ENCODE data around the gene HOXA6.

Gene HOXA6

DNA sequence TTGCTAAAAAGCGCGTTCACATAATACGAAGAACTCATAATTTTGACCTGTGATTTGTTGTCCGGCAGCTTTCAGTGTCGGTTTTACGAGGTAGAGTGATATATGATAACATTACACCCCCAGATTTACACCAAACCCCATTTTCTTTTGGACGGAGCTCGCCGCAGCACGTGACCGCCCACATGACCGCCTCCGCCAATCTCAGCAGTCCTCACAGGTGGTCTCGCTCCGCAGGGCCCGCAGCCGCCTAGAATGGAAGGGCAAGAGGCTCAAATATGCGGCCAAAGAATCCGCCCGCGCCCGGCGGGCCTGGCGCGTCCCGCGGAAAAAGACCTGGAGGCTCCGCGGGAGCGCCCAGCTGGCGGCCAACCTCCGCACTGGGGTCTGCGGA lies 8.9 kb upstream of the HOXA6 start, which contains the start of gene HOXA7:
HOXA7 (minus strand) TSS at position 168 of the 391 bp plus-strand sequence; CDS start at position 38, 130 bp downstream.
- DNase-seq, result no peak
- no peak for ATAC-seq (replicated peaks)
- Mint-ChIP-seq H3K27ac (peak within 1 kb of the TSS; percentile 91), H3K27me3 (peaks cover 68 to 87% of the 10 kb centered on the region in 2 donors), H3K4me1 (peaks cover 32 to 69% of the 10 kb centered on the region in 2 donors), H3K4me3 (peak within 1 kb of the TSS; percentile 56 to 68), H3K36me3 (peaks cover 2 to 19% of the 10 kb centered on the region in 2 donors), H3K9me3 (peaks cover 3 to 4% of the 10 kb centered on the region in 2 donors)

DNA sequence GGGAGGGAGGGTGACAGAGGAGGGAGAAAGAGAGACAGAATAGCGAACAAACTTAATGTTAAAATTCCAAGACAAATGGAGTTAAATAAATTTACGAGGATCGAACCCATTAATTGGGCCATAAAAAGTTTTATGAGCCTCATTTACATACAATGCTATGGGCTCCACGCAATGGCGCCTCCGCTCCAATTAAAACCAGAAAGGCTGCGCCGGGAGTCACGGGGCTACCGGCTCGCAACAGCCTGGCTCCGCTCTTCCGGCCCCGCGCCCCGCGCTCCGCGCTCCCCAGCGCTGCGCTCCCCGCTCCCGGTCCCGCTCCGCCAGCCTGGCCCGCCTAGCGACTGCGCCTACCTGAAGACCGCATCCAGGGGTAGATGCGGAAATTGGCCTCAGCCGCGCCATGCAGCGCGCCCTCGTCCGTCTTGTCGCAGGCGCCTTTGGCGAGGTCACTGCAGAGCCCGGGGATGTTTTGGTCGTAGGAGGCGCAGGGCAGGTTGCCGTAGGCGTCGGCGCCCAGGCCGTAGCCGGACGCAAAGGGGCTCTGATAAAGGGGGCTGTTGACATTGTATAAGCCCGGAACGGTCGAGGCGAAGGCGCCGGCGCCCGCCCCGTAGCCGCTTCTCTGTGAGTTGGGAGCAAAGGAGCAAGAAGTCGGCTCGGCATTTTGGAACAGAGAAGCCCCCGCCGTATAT lies 8.4 kb upstream of the HOXA6 start:
- no peak for DNase-seq
- Mint-ChIP-seq H3K4me3 (peak overlapping the region; percentile 51 to 68), H3K36me3 (peaks cover 2 to 19% of the 10 kb centered on the region in 2 donors), H3K27me3 (peaks cover 71 to 87% of the 10 kb centered on the region in 2 donors), H3K9me3 (peaks cover 3 to 4% of the 10 kb centered on the region in 2 donors), H3K4me1 (peaks cover 34 to 71% of the 10 kb centered on the region in 2 donors), H3K27ac (peak overlapping the region; percentile 84)
- ATAC-seq (replicated peaks), result no peak

DNA sequence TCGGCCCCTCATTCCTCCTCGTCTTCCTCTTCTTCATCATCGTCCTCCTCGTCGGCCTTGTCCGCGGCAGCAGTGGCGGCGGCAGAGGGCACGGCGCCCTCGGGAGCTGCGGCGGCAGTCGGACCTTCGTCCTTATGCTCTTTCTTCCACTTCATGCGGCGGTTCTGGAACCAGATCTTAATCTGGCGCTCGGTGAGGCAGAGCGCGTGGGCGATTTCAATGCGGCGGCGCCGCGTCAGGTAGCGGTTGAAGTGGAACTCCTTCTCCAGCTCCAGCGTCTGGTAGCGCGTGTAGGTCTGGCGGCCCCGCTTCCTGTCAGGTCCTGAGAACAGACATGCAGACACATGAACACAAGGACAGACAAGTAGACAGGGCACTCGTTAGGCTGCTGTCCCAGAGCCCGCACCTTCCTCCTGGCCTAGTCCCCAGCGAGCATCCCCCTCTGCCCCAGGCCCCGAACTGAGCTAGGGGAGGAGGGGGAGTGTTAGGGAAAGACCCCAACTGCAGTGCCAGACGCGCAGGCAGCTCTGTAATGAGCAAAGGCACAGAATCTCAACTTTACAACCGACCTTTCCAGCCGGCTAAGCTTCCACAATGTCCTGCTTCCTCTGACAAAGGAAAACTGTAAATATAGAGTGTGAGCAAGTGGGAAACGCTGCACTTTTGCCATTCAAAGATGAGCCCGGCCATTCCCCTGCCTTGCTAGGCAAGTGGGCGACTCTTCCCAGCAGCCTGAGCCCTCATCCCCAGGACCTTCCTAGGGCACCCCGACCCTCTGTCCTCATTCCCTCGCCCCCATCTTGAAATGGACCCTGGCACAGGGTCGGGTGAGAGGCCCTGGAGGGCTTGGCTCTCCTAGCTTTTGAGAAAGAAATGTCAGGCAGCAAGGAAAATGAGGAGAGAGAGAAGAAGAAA lies 7.6 kb upstream of the HOXA6 start:
- Mint-ChIP-seq H3K27me3 (peaks cover 77 to 94% of the 10 kb centered on the region in 2 donors), H3K27ac (peak overlapping the region; percentile 91), H3K4me1 (peaks cover 38 to 72% of the 10 kb centered on the region in 2 donors)

DNA sequence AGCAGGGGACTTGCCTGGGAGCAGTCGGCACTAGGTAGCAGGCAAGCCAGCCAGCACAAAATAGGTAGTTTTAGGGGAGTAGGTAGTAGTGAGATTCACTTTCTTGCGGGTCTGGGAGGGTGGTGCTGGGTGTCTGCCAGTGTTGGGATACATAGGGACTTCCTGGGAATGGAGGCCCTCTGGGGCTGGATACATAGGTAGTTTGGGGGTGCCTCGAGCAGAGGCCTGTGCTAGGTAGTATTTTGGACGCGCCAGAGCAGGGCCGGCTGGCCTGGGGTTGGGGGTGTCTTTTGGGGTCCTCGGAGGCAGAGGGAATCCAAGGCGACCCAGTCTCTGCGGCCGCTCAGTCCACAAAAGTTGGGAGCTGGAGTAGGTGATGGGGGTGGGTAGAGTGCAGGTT lies 6.8 kb upstream of the HOXA6 start:
- Mint-ChIP-seq H3K9me3 (peaks cover 3 to 4% of the 10 kb centered on the region in 2 donors), H3K36me3 (peaks cover 2 to 19% of the 10 kb centered on the region in 2 donors), H3K4me1 (peaks cover 37 to 69% of the 10 kb centered on the region in 2 donors), H3K27ac (peak overlapping the region; percentile 85), H3K27me3 (peaks cover 72 to 93% of the 10 kb centered on the region in 2 donors), H3K4me3 (peak overlapping the region in 1 of 2 donors; percentile 69)
- ATAC-seq (replicated peaks) (no peak), DNase-seq (no peak)

More for the DNA sequence above, 7.6 kb upstream of the HOXA6 start:
- no peak for DNase-seq
- peaks cover 3 to 4% of the 10 kb centered on the region in 2 donors for H3K9me3 Mint-ChIP-seq
- H3K4me3 Mint-ChIP-seq, result peak overlapping the region; percentile 51 to 68
- ATAC-seq (replicated peaks), result no peak
- peaks cover 2 to 19% of the 10 kb centered on the region in 2 donors for H3K36me3 Mint-ChIP-seq

DNA sequence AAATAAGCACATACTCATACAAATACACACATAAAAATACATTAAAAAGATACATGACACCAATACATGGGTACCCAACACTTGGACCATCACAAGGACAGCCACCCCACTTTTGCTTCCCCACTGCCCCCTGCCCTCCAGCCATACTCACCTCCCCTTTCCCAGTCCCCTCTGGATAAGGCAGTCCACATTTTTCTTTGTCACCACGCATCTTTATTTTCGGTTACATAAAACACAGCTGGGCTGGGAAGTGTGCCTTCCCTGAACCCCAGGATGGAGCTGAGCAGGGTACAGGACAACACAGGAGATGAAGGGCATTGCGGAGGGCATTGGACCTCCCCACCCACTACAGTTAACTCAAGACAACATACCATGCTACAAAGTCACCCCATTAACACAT lies 6.0 kb upstream of the HOXA6 start:
- Mint-ChIP-seq H3K27ac (no peak overlapping the region), H3K4me1 (peaks cover 35 to 66% of the 10 kb centered on the region in 2 donors)

DNA sequence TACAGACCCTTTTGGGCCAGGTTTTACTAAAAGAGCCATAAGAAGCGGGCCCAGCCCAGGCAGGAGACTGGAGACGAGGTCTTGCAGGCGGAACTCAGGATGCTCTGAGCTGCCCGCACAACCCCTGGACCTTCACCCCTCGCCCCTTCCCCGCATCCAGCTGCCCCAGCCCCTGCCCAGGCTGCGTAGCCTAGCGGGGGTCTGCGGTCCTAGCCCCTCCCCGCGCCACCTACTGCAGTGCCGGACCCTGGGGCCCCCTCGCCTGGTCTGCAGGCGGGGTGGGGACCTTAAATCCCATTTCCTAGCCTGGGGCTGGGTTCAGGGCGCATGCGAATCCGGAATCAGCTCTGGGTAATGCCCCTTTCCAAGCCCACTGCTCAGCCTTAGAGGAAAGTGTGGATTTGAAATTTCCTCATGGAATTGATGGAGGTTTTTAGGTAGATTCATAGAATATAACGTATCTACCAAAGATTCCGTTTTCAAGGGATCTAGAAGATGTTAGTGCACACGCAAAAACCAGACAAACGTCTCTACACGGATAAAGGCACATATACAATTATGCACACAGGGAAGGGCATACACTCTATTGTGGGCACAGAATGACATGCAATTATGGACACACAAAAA lies 5.4 kb upstream of the HOXA6 start:
- no peak overlapping the region for H3K27ac Mint-ChIP-seq
- H3K4me3 Mint-ChIP-seq, result no peak overlapping the region
- peaks cover 2 to 3% of the 10 kb centered on the region in 2 donors for H3K9me3 Mint-ChIP-seq
- DNase-seq, result no peak
- H3K36me3 Mint-ChIP-seq, result peaks cover 0 to 15% of the 10 kb centered on the region in 2 donors
- no peak for ATAC-seq (replicated peaks)
- H3K27me3 Mint-ChIP-seq, result peaks cover 66 to 93% of the 10 kb centered on the region in 2 donors
- H3K4me1 Mint-ChIP-seq, result peaks cover 37 to 66% of the 10 kb centered on the region in 2 donors

More for the DNA sequence above, 6.0 kb upstream of the HOXA6 start:
- Mint-ChIP-seq H3K36me3 (peaks cover 2 to 19% of the 10 kb centered on the region in 2 donors), H3K9me3 (peaks cover 3 to 4% of the 10 kb centered on the region in 2 donors), H3K27me3 (peaks cover 66 to 93% of the 10 kb centered on the region in 2 donors), H3K4me3 (no peak overlapping the region)
- no peak for DNase-seq
- no peak for ATAC-seq (replicated peaks)

DNA sequence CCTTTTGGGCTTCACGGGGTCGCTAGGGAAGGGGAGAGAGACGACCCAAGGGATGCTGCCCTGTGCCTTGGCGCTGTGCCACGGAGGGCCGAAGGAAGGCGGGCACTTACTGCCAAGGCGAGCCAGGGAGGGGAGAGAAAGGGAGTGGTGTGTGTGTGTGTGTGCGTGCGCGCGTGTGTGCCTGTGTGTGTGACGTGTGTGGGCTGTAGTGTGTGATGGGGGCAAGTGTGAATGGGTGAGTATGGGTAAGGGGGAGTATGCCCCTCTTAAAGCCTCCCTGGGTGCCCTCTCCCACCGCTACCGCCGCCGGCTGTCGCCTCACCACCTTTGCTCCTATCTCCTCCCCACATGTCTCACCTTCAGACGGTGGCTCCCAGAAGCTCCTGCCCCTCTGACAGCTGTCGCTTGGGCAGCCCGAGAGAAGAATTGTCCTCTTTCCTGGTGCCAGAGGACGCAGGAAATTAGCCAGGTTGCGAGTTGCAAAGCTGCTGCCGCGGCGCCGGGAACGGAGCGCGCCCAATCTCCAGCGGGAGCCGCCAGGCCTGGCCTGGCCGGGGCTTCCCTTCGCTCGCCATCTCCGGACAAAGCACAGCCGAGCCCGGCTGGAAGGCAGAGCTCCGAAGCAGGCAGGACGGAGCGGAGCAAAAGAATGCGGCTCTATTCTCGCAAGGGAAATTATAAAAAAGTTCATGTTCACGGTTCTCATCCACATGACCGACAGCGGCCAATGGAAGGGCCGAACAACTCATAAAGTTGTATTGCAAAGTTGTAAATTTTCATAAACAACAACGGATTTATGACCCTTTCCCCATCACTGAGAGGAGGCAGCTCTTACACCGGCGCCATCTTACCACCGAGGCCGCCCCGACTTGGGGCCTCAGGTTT lies 4.6 kb upstream of the HOXA6 start, which contains the start of gene HOXA3:
HOXA3 (minus strand) TSS at position 653 of the 885 bp plus-strand sequence. CDS start 41,943 bp downstream, outside the sequence.
- Mint-ChIP-seq H3K4me3 (peak within 1 kb of the TSS; percentile 78 to 80), H3K27me3 (peaks cover 63 to 91% of the 10 kb centered on the region in 2 donors), H3K4me1 (peaks cover 36 to 66% of the 10 kb centered on the region in 2 donors), H3K27ac (peak within 1 kb of the TSS; percentile 85), H3K9me3 (peaks cover 3% of the 10 kb centered on the region in 2 donors), H3K36me3 (peaks cover 0 to 11% of the 10 kb centered on the region in 2 donors)
- no peak for DNase-seq
- ATAC-seq (replicated peaks), result no peak

DNA sequence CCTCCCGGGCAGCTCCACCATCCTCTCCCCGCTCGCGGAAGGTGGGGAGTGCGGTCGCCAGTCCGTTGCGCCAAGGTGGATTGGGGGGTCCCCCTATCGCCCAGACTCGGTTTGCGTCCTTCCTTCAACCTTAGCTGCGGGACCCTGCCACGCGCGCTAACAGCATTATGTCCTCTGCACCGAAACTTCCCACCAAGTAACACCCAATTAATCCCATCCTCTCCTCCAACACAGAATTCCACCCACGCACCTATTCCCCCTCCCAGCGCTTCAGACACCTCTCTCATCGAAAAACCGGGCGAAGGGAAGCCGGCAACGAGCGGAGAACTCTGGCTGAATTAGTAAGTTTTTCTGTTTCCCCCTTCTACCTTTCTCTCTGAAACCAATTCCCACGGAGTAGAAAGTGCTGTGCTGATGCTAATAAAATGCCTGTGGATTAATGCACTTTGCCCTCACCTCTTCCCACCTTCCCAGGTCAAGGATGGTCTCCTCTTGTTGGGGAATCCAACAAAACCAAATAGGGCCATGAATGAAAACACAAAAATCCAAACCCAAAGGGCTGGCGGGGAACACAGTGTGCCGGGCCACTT lies 3.9 kb upstream of the HOXA6 start:
- no peak for ATAC-seq (replicated peaks)
- peaks cover 66 to 92% of the 10 kb centered on the region in 2 donors for H3K27me3 Mint-ChIP-seq
- H3K4me3 Mint-ChIP-seq, result peak overlapping the region; percentile 78 to 80
- DNase-seq, result no peak
- H3K36me3 Mint-ChIP-seq, result peaks cover 0 to 11% of the 10 kb centered on the region in 2 donors
- H3K9me3 Mint-ChIP-seq, result peaks cover 3 to 4% of the 10 kb centered on the region in 2 donors
- peak overlapping the region; percentile 85 for H3K27ac Mint-ChIP-seq
- peaks cover 38 to 64% of the 10 kb centered on the region in 2 donors for H3K4me1 Mint-ChIP-seq

DNA sequence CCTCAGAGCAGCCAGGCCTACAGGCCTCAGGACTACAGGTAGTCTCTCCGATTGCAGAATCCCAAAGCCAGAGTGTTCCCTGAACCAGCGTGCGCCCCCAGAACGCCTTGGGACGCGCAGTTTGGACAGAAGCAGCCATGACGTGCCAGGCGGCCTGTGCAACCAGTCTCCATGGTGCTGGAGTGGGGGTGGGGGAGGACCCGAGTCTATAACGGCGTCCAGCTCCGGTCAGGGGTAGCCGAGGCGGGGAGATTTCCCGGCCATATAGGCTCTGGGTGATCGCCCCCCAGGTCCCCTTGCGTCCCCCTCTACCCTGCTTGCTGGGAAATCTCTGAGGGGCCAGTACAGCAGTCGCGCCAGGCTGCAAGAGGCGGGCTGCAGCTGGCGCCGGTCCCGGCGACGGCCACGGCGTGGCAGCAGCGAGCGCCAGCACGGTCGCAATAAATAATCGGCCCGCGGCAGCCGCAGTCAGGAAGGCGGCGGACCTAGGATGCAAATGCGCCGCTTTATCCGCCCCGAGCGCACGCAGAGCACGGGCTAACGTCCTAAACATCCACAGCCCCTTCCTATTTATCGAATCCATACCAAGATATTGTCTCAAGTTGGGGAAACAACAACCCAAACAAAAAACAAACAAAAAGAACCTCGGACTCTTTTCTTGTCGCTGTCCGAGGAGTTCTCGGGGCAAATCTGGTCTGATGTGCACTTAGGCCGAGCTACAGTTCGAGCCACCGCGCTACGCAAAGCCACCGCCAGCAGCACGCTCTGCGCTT lies 3.2 kb upstream of the HOXA6 start:
- H3K4me1 Mint-ChIP-seq, result peaks cover 38 to 57% of the 10 kb centered on the region in 2 donors
- peak overlapping the region; percentile 85 for H3K27ac Mint-ChIP-seq
- H3K27me3 Mint-ChIP-seq, result peaks cover 73 to 92% of the 10 kb centered on the region in 2 donors
- peaks cover 3 to 4% of the 10 kb centered on the region in 2 donors for H3K9me3 Mint-ChIP-seq
- peak overlapping the region; percentile 78 to 80 for H3K4me3 Mint-ChIP-seq
- ATAC-seq (replicated peaks), result peak; percentile 79 to 83
- peak; percentile 57 for DNase-seq
- peaks cover 0 to 11% of the 10 kb centered on the region in 2 donors for H3K36me3 Mint-ChIP-seq

DNA sequence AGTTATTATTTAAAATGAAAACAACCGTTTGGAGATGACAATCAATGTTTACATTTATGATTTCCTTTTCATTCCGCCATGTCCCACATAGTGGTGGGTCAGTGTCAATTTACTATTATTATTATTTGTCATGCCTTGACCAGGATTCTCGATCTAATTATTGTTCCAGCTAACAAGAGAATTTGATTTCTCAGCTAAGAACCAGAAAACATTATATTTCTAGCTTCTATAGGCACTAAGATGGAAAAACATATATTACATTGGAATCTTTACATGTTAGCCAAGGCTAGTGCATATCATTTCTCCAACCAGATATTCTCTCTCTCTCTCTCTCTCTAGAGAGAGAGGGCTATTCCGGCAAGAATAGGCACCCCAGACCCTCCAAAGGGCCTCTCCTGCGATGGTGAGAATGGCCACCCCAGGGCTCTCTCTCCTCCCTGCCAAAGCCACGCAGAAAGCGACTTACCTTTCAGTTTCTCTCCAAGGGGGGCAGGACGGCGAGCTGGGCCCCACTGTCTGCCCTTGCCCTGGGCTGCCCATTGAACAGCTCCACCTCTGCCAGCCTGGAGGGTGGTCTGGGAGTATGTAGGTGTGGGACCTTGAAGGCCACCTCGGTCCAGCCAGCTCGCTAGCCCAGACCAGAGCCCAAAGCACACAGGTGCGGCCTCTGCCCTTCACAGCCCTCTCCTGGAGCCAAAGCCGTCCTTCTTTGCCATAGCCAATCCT lies 2.4 kb upstream of the HOXA6 start:
- ATAC-seq (replicated peaks), result peak in 1 of 2 donors; percentile 15
- H3K27ac Mint-ChIP-seq, result no peak overlapping the region
- no peak for DNase-seq
- peaks cover 0 to 7% of the 10 kb centered on the region in 2 donors for H3K36me3 Mint-ChIP-seq
- peaks cover 38 to 51% of the 10 kb centered on the region in 2 donors for H3K4me1 Mint-ChIP-seq
- peaks cover 74 to 92% of the 10 kb centered on the region in 2 donors for H3K27me3 Mint-ChIP-seq
- peak overlapping the region; percentile 78 to 80 for H3K4me3 Mint-ChIP-seq
- peaks cover 3 to 4% of the 10 kb centered on the region in 2 donors for H3K9me3 Mint-ChIP-seq

DNA sequence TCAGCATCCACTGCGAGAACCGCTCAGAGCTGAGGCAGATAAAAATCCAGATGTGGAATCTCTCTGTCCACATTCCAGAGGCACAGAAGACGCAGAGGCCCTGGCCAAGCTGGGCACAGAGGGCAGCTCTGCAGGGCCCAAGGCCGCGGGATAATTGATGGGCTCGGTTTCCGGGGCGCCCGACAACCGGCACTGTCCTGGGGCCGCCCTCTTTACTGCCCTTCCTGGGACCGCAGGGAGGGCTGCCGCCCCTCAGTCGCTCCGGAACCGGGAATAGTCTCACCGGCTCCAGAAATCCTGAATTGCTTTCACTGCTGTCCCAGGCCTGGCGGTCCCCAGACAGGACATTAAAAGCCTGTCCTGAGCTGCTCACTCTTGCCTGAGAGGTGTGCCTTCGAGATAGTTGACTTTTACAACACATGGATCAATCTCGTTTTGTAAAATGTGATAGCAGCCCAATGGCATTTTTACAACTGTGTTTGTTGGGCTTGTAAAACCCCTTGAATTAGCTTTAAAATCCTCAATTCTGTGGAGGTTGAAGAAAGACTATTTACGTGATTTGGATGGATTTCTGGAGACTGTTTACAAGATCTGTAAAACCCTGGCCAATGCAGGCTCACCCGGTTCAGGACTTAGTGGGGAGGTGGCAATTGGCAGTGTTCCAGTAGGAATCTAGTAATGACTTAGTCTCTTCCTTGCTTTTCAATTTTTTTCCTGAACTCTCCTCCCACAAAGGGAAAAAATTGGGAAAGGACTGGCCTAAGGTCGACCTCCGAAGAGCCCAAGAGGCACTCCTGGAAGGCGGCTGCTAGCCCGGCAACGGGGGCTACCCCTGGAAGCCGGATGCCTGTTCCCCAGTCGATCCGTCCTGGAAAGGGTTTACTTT lies 1.4 kb upstream of the HOXA6 start:
- no peaks in the 10 kb centered on the region for H3K36me3 Mint-ChIP-seq
- H3K9me3 Mint-ChIP-seq, result peaks cover 0 to 4% of the 10 kb centered on the region in 2 donors
- DNase-seq, result no peak
- H3K4me1 Mint-ChIP-seq, result peaks cover 36 to 43% of the 10 kb centered on the region in 2 donors
- H3K4me3 Mint-ChIP-seq, result peak overlapping the region in 1 of 2 donors; percentile 77
- peaks cover 64 to 90% of the 10 kb centered on the region in 2 donors for H3K27me3 Mint-ChIP-seq
- ATAC-seq (replicated peaks), result no peak
- no peak overlapping the region for H3K27ac Mint-ChIP-seq

Measured in stimulated activated naive B cell treated with anti-CD40 and anti-IgM and Interleukin-4, amounts not matched to agents 10 μg/mL and 1 μg/mL and 100 μg/mL, for 72 hours (primary cell).